HEK293 (cell line): Measurements from ENCODE around the gene PPM1J.

Experiments used
- BCL6B ChIP-seq: fragments of 450-650 bp; formaldehyde crosslinking; IDR thresholded peaks from 2 replicates; pipeline ENCODE4 v1.5.1; 2017; ENCODE audit warnings: missing biosample characterization, missing genetic modification characterization
- HIC1 ChIP-seq: fragments of 450-650 bp; formaldehyde crosslinking; IDR thresholded peaks from 2 replicates; pipeline ENCODE4 v1.5.1; 2016; ENCODE audit warnings: missing biosample characterization, missing genetic modification characterization
- KLF16 ChIP-seq: fragments of 450-650 bp; formaldehyde crosslinking; IDR thresholded peaks from 2 replicates; pipeline ENCODE4 v1.5.1; 2017; ENCODE audit warnings: missing biosample characterization, missing genetic modification characterization
- KLF9 ChIP-seq: fragments of 450-650 bp; formaldehyde crosslinking; IDR thresholded peaks from 2 replicates; pipeline ENCODE4 v1.5.1; 2016; ENCODE audit warnings: missing biosample characterization, missing genetic modification characterization, low read depth
- MYNN ChIP-seq: fragments of 450-650 bp; formaldehyde crosslinking; IDR thresholded peaks from 2 replicates; pipeline ENCODE4 v1.5.1; 2016; ENCODE audit warnings: missing biosample characterization, missing genetic modification characterization, borderline replicate concordance
- OSR2 ChIP-seq: fragments of 450-650 bp; formaldehyde crosslinking; IDR thresholded peaks from 2 replicates; pipeline ENCODE4 v1.5.1; 2016; ENCODE audit warnings: missing biosample characterization, missing genetic modification characterization
- WT1 ChIP-seq: fragments of 450-650 bp; formaldehyde crosslinking; IDR thresholded peaks from 2 replicates; pipeline ENCODE4 v1.5.1; 2016; ENCODE audit warnings: missing biosample characterization, missing genetic modification characterization
- ZBTB11 ChIP-seq: fragments of 450-650 bp; formaldehyde crosslinking; conservative IDR thresholded peaks from 2 replicates; pipeline ENCODE4 v1.5.1; 2016; ENCODE audit warnings: low read depth, missing biosample characterization, missing genetic modification characterization
- ZBTB17 ChIP-seq: fragments of 450-650 bp; formaldehyde crosslinking; IDR thresholded peaks from 2 replicates; pipeline ENCODE4 v1.5.1; 2016; ENCODE audit warnings: missing biosample characterization, missing genetic modification characterization
- ZBTB8A ChIP-seq: fragments of 450-650 bp; formaldehyde crosslinking; IDR thresholded peaks from 2 replicates; pipeline ENCODE4 v1.5.1; 2016; ENCODE audit warnings: missing biosample characterization, missing genetic modification characterization
- ZFP37 ChIP-seq: fragments of 450-650 bp; formaldehyde crosslinking; IDR thresholded peaks from 2 replicates; pipeline ENCODE4 v1.5.1; 2016; ENCODE audit warnings: missing biosample characterization, missing genetic modification characterization
- ZNF157 ChIP-seq: fragments of 450-650 bp; formaldehyde crosslinking; IDR thresholded peaks from 2 replicates; pipeline ENCODE4 v1.5.1; 2016; ENCODE audit warnings: missing biosample characterization, missing genetic modification characterization
- ZNF18 ChIP-seq: fragments of 450-650 bp; formaldehyde crosslinking; IDR thresholded peaks from 2 replicates; pipeline ENCODE4 v1.5.1; 2016; ENCODE audit warnings: missing biosample characterization, missing genetic modification characterization
- ZNF335 ChIP-seq: fragments of 450-650 bp; formaldehyde crosslinking; conservative IDR thresholded peaks from 2 replicates; pipeline ENCODE4 v1.5.1; 2016; ENCODE audit warnings: missing biosample characterization, missing genetic modification characterization
- ZNF366 ChIP-seq: fragments of 450-650 bp; formaldehyde crosslinking; conservative IDR thresholded peaks from 2 replicates; pipeline ENCODE4 v1.5.1; 2016; ENCODE audit warnings: missing biosample characterization, missing genetic modification characterization
- ZNF394 ChIP-seq: fragments of 450-650 bp; formaldehyde crosslinking; IDR thresholded peaks from 2 replicates; pipeline ENCODE4 v1.5.1; 2016; ENCODE audit warnings: missing biosample characterization, missing genetic modification characterization, mild to moderate bottlenecking, moderate library complexity, borderline replicate concordance
- ZNF488 ChIP-seq: fragments of 450-650 bp; formaldehyde crosslinking; IDR thresholded peaks from 2 replicates; pipeline ENCODE4 v1.5.1; 2016; ENCODE audit warnings: missing biosample characterization, missing genetic modification characterization
- ZNF501 ChIP-seq: fragments of 450-650 bp; formaldehyde crosslinking; IDR thresholded peaks from 2 replicates; pipeline ENCODE4 v1.5.1; 2016; ENCODE audit warnings: missing biosample characterization, missing genetic modification characterization
- ZNF600 ChIP-seq: fragments of 450-650 bp; formaldehyde crosslinking; IDR thresholded peaks from 2 replicates; pipeline ENCODE4 v1.5.1; 2016; ENCODE audit warnings: missing biosample characterization, missing genetic modification characterization
- ZNF610 ChIP-seq: fragments of 450-650 bp; formaldehyde crosslinking; IDR thresholded peaks from 2 replicates; pipeline ENCODE4 v1.5.1; 2016; ENCODE audit warnings: missing biosample characterization, missing genetic modification characterization, borderline replicate concordance
- ZNF692 ChIP-seq: fragments of 450-650 bp; formaldehyde crosslinking; IDR thresholded peaks from 2 replicates; pipeline ENCODE4 v1.5.1; 2016; ENCODE audit warnings: missing biosample characterization, missing genetic modification characterization
- ZNF704 ChIP-seq: fragments of 450-650 bp; formaldehyde crosslinking; IDR thresholded peaks from 2 replicates; pipeline ENCODE4 v1.5.1; 2016; ENCODE audit warnings: missing biosample characterization, missing genetic modification characterization
- ZNF747 ChIP-seq: fragments of 450-650 bp; formaldehyde crosslinking; IDR thresholded peaks from 2 replicates; pipeline ENCODE4 v1.5.1; 2016; ENCODE audit warnings: missing biosample characterization, missing genetic modification characterization
- ZNF76 ChIP-seq: fragments of 450-650 bp; formaldehyde crosslinking; IDR thresholded peaks from 2 replicates; pipeline ENCODE4; 2016; ENCODE audit warnings: low read depth, missing biosample characterization, missing genetic modification characterization, borderline replicate concordance
- ZNF768 ChIP-seq: fragments of 450-650 bp; formaldehyde crosslinking; IDR thresholded peaks from 2 replicates; pipeline ENCODE4 v1.5.1; 2018; ENCODE audit warnings: missing biosample characterization, mild to moderate bottlenecking, missing genetic modification characterization
- ZNF776 ChIP-seq: fragments of 450-650 bp; formaldehyde crosslinking; IDR thresholded peaks from 2 replicates; pipeline ENCODE4 v1.5.0; 2017; ENCODE audit warnings: missing biosample characterization, missing genetic modification characterization, borderline replicate concordance
- ZSCAN30 ChIP-seq: fragments of 450-650 bp; IDR thresholded peaks from 2 replicates; pipeline ENCODE4 v1.5.1; 2018; ENCODE audit warnings: missing biosample characterization, mild to moderate bottlenecking, missing genetic modification characterization, moderate library complexity
- ZXDB ChIP-seq: fragments of 450-650 bp; formaldehyde crosslinking; IDR thresholded peaks from 2 replicates; pipeline ENCODE4 v1.5.1; 2016; ENCODE audit warnings: missing biosample characterization, missing genetic modification characterization

Gene PPM1J

GRCh38 chr1:112674440-112674985, 40.6 kb downstream of the PPM1J start, which contains the start of gene MOV10 (continued):
- TF ChIP-seq ZNF501 (peak; percentile 93), ZNF76 (tag by site-specific recombination) (0 out of 2 replicates have a peak, but pooled peaks have one; percentile 37), ZNF18 (tag by site-specific recombination) (0 out of 2 replicates have a peak, but pooled peaks have one; percentile 35), ZBTB8A (tag by site-specific recombination) (peak; percentile 66), HIC1 (tag by site-specific recombination) (0 out of 2 replicates have a peak, but pooled peaks have one; percentile 32), ZNF600 (tag by site-specific recombination) (0 out of 2 replicates have a peak, but pooled peaks have one; percentile 35), WT1 (tag by site-specific recombination) (peak; percentile 91), ZNF488 (tag by site-specific recombination) (no peak), ZSCAN30 (tag by site-specific recombination) (peak; percentile 27), ZNF366 (tag by site-specific recombination) (peak; percentile 79), ZNF704 (tag by site-specific recombination) (no peak), ZXDB (tag by site-specific recombination) (peak; percentile 86), MYNN (no peak), ZNF776 (no peak), ZBTB17 (tag by site-specific recombination) (no peak), ZNF610 (tag by site-specific recombination) (peak; percentile 56; the same call in 1 of the 2 replicates), ZNF768 (tag by site-specific recombination) (no peak), ZNF747 (no peak), KLF16 (peak; percentile 89), ZNF157 (tag by site-specific recombination) (no peak), BCL6B (tag by site-specific recombination) (0 out of 2 replicates have a peak, but pooled peaks have one; percentile 28), ZBTB11 (peak; percentile 48; the same call in 1 of the 2 replicates), ZNF692 (tag by site-specific recombination) (peak; percentile 71), OSR2 (peak; percentile 61; the same call in 1 of the 2 replicates), ZFP37 (tag by site-specific recombination) (peak; percentile 90), ZNF394 (tag by site-specific recombination) (peak; percentile 55; the same call in 1 of the 2 replicates), KLF9 (peak; percentile 80), ZNF335 (tag by site-specific recombination) (peak; percentile 92)
